HL-60 (cell line): ENCODE data around the gene TEX9.

Experiments used
- DNase-seq, 2 experiments: peaks; one replicate each; pipeline ENCODE4 v3.0.0-alpha.2; 2010 to 2020; ENCODE audit warnings: low read depth in 1 of 2, low spot score in 1 of 2
- H3K27ac ChIP-seq: fragments of 250-450 bp; sonication (Bioruptor Pico); replicated peaks from 2 replicates; pipeline ENCODE4 v1.5.1; 2020; ENCODE audit warnings: mild to moderate bottlenecking, moderate library complexity
- H3K27me3 ChIP-seq: fragments of 250-450 bp; sonication (Bioruptor Pico); 2 replicates; pipeline ENCODE4 v1.5.1; 2021; ENCODE audit warnings: mild to moderate bottlenecking, moderate library complexity; ENCODE audit not compliant: insufficient read depth, poor library complexity, severe bottlenecking
- H3K4me3 ChIP-seq: replicated peaks from 2 replicates; pipeline ENCODE4 v1.5.1; 2011; ENCODE audit warnings: mild to moderate bottlenecking, control low read depth, low read length; ENCODE audit not compliant: insufficient read depth
- GABPA ChIP-seq: IDR thresholded peaks from 2 replicates; pipeline ENCODE4 v1.6.1; 2012; ENCODE audit warnings: low read depth
- POLR2AphosphoS5 ChIP-seq: IDR thresholded peaks from 2 replicates; pipeline ENCODE4 v1.6.1; 2012; ENCODE audit warnings: low read depth
- SPI1 ChIP-seq: IDR thresholded peaks from 2 replicates; pipeline ENCODE4 v1.6.1; 2012; ENCODE audit warnings: low read depth, mild to moderate bottlenecking, borderline replicate concordance
- TF ChIP-seq, protein P1 (sequence below): IDR thresholded peaks from 2 replicates; pipeline ENCODE4 v1.6.1; 2012; ENCODE audit warnings: low read depth; ENCODE audit not compliant: insufficient replicate concordance
- TF ChIP-seq, protein P2 (sequence below): IDR thresholded peaks from one replicate; pipeline ENCODE4 v1.5.1; 2011; ENCODE audit warnings: low read length, control low read depth, inconsistent platforms; ENCODE audit not compliant: insufficient read depth

TEX9 gene

DNA sequence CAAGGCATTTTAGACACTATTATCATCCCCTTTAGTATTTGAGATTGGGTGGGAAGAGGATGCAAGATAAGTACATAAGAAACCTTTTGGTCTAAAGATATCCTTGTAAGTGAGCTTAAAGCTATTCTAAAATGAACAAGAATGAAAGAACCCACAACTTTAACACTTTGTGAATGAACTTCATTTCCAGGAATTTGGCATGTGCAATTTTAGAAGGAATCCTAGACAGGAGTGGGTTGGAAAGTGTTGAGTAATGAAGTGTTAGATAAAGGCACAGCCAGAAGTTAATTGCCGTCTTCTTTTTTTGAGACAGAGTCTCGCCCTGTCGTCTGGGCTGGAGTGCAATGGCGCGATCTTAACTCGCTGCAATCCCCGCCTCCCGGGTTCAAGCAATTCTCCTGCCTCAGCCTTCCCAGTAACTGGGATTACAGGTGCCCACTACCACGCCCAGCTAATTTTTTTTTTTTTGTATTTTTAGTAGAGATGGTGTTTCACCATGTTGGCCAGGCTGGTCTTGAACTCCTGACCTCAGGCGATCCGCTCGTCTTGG is 13.2 kb upstream of the TEX9 start:
- no peaks in the 10 kb centered on the region for H3K27me3 ChIP-seq
- no peak for TF ChIP-seq GABPA
- TF ChIP-seq POLR2AphosphoS5 = no peak
- no peak for TF ChIP-seq SPI1
- TF ChIP-seq, protein P1, sequence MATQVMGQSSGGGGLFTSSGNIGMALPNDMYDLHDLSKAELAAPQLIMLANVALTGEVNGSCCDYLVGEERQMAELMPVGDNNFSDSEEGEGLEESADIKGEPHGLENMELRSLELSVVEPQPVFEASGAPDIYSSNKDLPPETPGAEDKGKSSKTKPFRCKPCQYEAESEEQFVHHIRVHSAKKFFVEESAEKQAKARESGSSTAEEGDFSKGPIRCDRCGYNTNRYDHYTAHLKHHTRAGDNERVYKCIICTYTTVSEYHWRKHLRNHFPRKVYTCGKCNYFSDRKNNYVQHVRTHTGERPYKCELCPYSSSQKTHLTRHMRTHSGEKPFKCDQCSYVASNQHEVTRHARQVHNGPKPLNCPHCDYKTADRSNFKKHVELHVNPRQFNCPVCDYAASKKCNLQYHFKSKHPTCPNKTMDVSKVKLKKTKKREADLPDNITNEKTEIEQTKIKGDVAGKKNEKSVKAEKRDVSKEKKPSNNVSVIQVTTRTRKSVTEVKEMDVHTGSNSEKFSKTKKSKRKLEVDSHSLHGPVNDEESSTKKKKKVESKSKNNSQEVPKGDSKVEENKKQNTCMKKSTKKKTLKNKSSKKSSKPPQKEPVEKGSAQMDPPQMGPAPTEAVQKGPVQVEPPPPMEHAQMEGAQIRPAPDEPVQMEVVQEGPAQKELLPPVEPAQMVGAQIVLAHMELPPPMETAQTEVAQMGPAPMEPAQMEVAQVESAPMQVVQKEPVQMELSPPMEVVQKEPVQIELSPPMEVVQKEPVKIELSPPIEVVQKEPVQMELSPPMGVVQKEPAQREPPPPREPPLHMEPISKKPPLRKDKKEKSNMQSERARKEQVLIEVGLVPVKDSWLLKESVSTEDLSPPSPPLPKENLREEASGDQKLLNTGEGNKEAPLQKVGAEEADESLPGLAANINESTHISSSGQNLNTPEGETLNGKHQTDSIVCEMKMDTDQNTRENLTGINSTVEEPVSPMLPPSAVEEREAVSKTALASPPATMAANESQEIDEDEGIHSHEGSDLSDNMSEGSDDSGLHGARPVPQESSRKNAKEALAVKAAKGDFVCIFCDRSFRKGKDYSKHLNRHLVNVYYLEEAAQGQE = no peak
- TF ChIP-seq, protein P2, sequence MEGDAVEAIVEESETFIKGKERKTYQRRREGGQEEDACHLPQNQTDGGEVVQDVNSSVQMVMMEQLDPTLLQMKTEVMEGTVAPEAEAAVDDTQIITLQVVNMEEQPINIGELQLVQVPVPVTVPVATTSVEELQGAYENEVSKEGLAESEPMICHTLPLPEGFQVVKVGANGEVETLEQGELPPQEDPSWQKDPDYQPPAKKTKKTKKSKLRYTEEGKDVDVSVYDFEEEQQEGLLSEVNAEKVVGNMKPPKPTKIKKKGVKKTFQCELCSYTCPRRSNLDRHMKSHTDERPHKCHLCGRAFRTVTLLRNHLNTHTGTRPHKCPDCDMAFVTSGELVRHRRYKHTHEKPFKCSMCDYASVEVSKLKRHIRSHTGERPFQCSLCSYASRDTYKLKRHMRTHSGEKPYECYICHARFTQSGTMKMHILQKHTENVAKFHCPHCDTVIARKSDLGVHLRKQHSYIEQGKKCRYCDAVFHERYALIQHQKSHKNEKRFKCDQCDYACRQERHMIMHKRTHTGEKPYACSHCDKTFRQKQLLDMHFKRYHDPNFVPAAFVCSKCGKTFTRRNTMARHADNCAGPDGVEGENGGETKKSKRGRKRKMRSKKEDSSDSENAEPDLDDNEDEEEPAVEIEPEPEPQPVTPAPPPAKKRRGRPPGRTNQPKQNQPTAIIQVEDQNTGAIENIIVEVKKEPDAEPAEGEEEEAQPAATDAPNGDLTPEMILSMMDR = no peak
- no peak overlapping the region for H3K27ac ChIP-seq

GRCh38 chr15:56353119-56353518 is 12.1 kb upstream of the TEX9 start:
- H3K27ac ChIP-seq = no peak overlapping the region
- TF ChIP-seq GABPA (no peak), POLR2AphosphoS5 (no peak), SPI1 (no peak)
- TF ChIP-seq, protein P1 = no peak
- TF ChIP-seq, protein P2 = no peak
- no peaks in the 10 kb centered on the region for H3K27me3 ChIP-seq
- DNase-seq = no peak
- H3K4me3 ChIP-seq = no peak overlapping the region

More for the DNA sequence above, 13.2 kb upstream of the TEX9 start:
- no peak overlapping the region for H3K4me3 ChIP-seq
- DNase-seq = no peak

GRCh38 chr15:56353740-56354139 is 11.5 kb upstream of the TEX9 start:
- TF ChIP-seq, protein P1 = no peak
- TF ChIP-seq SPI1 (no peak), GABPA (no peak), POLR2AphosphoS5 (no peak)
- TF ChIP-seq, protein P2 = no peak
- DNase-seq = no peak
- Histone ChIP-seq H3K27ac (no peak overlapping the region), H3K27me3 (no peaks in the 10 kb centered on the region), H3K4me3 (no peak overlapping the region)
